Chondrocyte (in vitro differentiated cells): ENCODE data around the gene HIVEP1. TPM values are rescaled to one million over a fixed set of nuclear protein-coding genes. Genes with fewer than 3 reads are reported as not detected.

Experiments used
- DNase-seq: peaks from one replicate; pipeline ENCODE4 v3.0.0; 2021; ENCODE audit warnings: mixed read lengths, low spot score
- H3K27ac Mint-ChIP-seq: one replicate; pipeline ENCODE4 v1.8.0; 2021; ENCODE audit warnings: mild to moderate bottlenecking, moderate library complexity, mixed read lengths; ENCODE audit not compliant: unreplicated experiment
- H3K27me3 Mint-ChIP-seq: 2 replicates; pipeline ENCODE4 v1.8.0; 2021; ENCODE audit warnings: low read depth, mixed read lengths
- H3K36me3 Mint-ChIP-seq: 2 replicates; pipeline ENCODE4 v1.8.0; 2021; ENCODE audit warnings: low read depth, mixed read lengths
- H3K4me1 Mint-ChIP-seq: 2 replicates; pipeline ENCODE4 v1.8.0; 2021; ENCODE audit warnings: low read depth, mild to moderate bottlenecking, mixed read lengths
- H3K4me3 Mint-ChIP-seq: one replicate; pipeline ENCODE4 v1.8.0; 2021; ENCODE audit warnings: mild to moderate bottlenecking, moderate library complexity, mixed read lengths; ENCODE audit not compliant: unreplicated experiment
- H3K9me3 Mint-ChIP-seq: 2 replicates; pipeline ENCODE4 v1.8.0; 2021; ENCODE audit warnings: low read depth, mixed read lengths
- CTCF ChIP-seq: fragments of 200-600 bp; sonication (generic); IDR thresholded peaks from 2 replicates; pipeline ENCODE4 v1.5.0; 2021; ENCODE audit warnings: antibody characterized with exemption, mild to moderate bottlenecking, moderate library complexity
- total RNA-seq: library from RNA; stranded (reverse); gene quantifications from 3 replicates; pipeline ENCODE4 v1.2.1, GENCODE V29; 2021

The HIVEP1 gene
- total RNA-seq, 1 donor from 2014 or later: 49.7 TPM

- no peak overlapping the region for H3K4me3 Mint-ChIP-seq
- DNase-seq: no peak
- H3K27ac Mint-ChIP-seq: no peak overlapping the region
- H3K36me3 Mint-ChIP-seq: peaks cover 34% of the 10 kb centered on the region
- TF ChIP-seq CTCF: no peak
- H3K9me3 Mint-ChIP-seq: no peaks in the 10 kb centered on the region
- no peaks in the 10 kb centered on the region for H3K27me3 Mint-ChIP-seq
- H3K4me1 Mint-ChIP-seq: peaks cover 14% of the 10 kb centered on the region
These were observed 148.2 kb downstream of the HIVEP1 start for GRCh38 chr6:12160326-12160725.

- Mint-ChIP-seq H3K4me3 (no peak overlapping the region), H3K27ac (no peak overlapping the region), H3K9me3 (no peaks in the 10 kb centered on the region), H3K36me3 (peaks cover 32% of the 10 kb centered on the region), H3K27me3 (no peaks in the 10 kb centered on the region), H3K4me1 (peaks cover 14% of the 10 kb centered on the region)
- no peak for TF ChIP-seq CTCF
- no peak for DNase-seq
These were observed 150.1 kb downstream of the HIVEP1 start for GRCh38 chr6:12162213-12162612.

GRCh38 chr6:12163149-12163548 lies 151.0 kb downstream of the HIVEP1 start:
- Mint-ChIP-seq H3K36me3 (peaks cover 26% of the 10 kb centered on the region), H3K9me3 (no peaks in the 10 kb centered on the region), H3K4me3 (no peak overlapping the region), H3K27ac (no peak overlapping the region), H3K27me3 (no peaks in the 10 kb centered on the region), H3K4me1 (peaks cover 14% of the 10 kb centered on the region)
- DNase-seq: no peak
- TF ChIP-seq CTCF: no peak

GRCh38 chr6:12163744-12164507 lies 151.8 kb downstream of the HIVEP1 start:
- no peaks in the 10 kb centered on the region for H3K27me3 Mint-ChIP-seq
- no peak for TF ChIP-seq CTCF
- H3K4me3 Mint-ChIP-seq: no peak overlapping the region
- no peak for DNase-seq
- H3K36me3 Mint-ChIP-seq: peaks cover 23% of the 10 kb centered on the region
- no peak overlapping the region for H3K27ac Mint-ChIP-seq
- no peaks in the 10 kb centered on the region for H3K9me3 Mint-ChIP-seq
- H3K4me1 Mint-ChIP-seq: peaks cover 14% of the 10 kb centered on the region

- no peak for TF ChIP-seq CTCF
- no peak overlapping the region for H3K27ac Mint-ChIP-seq
- no peaks in the 10 kb centered on the region for H3K27me3 Mint-ChIP-seq
- no peak for DNase-seq
- no peaks in the 10 kb centered on the region for H3K9me3 Mint-ChIP-seq
- H3K4me1 Mint-ChIP-seq: peaks cover 14% of the 10 kb centered on the region
- no peak overlapping the region for H3K4me3 Mint-ChIP-seq
- H3K36me3 Mint-ChIP-seq: peaks cover 23% of the 10 kb centered on the region
These were observed 152.3 kb downstream of the HIVEP1 start for GRCh38 chr6:12164508-12164770.
